Breast epithelium (tissue), 4 donors: ENCODE measurements around the gene FASN. TPM values are rescaled to one million over a fixed set of nuclear protein-coding genes. Genes with fewer than 3 reads are reported as not detected.
A peak's percentile ranks its signal among the peaks of the same experiment; 100 is the strongest.

ENCODE experiments used
- DNase-seq, 2 donors: peaks; one replicate each; pipeline ENCODE4 v3.0.0-alpha.2; 2019; ENCODE audit warnings: low spot score in 2 of 2
- H3K27ac ChIP-seq, 2 donors: fragments of 200-600 bp; sonication (generic) in 1 of 2; one replicate each; pipeline ENCODE4 v1.5.1; 2016 to 2019; ENCODE audit warnings: mild to moderate bottlenecking in 1 of 2
- H3K27me3 ChIP-seq, 2 donors: fragments of 200-600 bp; sonication (generic) in 1 of 2; one replicate each; pipeline versions ENCODE4 v1.5.1 to v1.6.0; 2017 to 2019; ENCODE audit warnings: control low read depth in 1 of 2, mild to moderate bottlenecking in 1 of 2
- H3K36me3 ChIP-seq: fragments of 200-600 bp; one replicate; pipeline ENCODE4 v1.5.1; 2019
- H3K4me1 ChIP-seq, 2 donors: fragments of 200-600 bp; sonication (generic); one replicate each; pipeline ENCODE4 v1.5.1; 2016 to 2019; ENCODE audit warnings: control low read depth in 1 of 2
- H3K4me3 ChIP-seq, 3 donors: fragments of 200-600 bp; sonication (generic); 1 replicate in 2 of 3; 2 replicates in 1 of 3; pipeline ENCODE4 v1.5.1; 2016 to 2019; ENCODE audit warnings: mild to moderate bottlenecking in 3 of 3, moderate library complexity in 2 of 3
- H3K9me3 ChIP-seq, 2 donors: fragments of 200-600 bp; sonication (generic) in 1 of 2; one replicate each; pipeline ENCODE4 v1.5.1; 2016 to 2019; ENCODE audit warnings: control low read depth in 1 of 2
- POLR2A ChIP-seq: fragments of 450-650 bp; IDR thresholded peaks from one replicate; pipeline ENCODE4 v1.6.1; 2016; ENCODE audit warnings: antibody characterized with exemption, mild to moderate bottlenecking, moderate library complexity
- POLR2AphosphoS5 ChIP-seq, 3 donors: sonication (generic); formaldehyde crosslinking; IDR thresholded peaks; one replicate each; pipeline ENCODE4 v1.6.1; 2017; ENCODE audit warnings: antibody characterized with exemption in 3 of 3
- intact Hi-C: fragments of 100-400 bp; cut with DNase I; formaldehyde crosslinking; loops from one replicate; pipeline ENCODE4 v1.15.1; 2023; ENCODE audit warnings: low total_unique reads
- total RNA-seq, 3 donors: library from RNA; depleted of rRNA; stranded (reverse); fragments of >200 nt; gene quantifications; one replicate each; pipeline ENCODE4 v1.1.0, GENCODE V29; 2016
- TF ChIP-seq, protein P1 (sequence below), 3 donors: fragments of 450-650 bp; IDR thresholded peaks; one replicate each; pipeline ENCODE4 v1.5.1; 2016 to 2017; ENCODE audit warnings: antibody characterized with exemption in 3 of 3, mild to moderate bottlenecking in 3 of 3, moderate library complexity in 3 of 3

Gene FASN
- total RNA-seq, 3 donors from 2014 or later = 95.4 to 590 (median 98.6) TPM

DNA sequence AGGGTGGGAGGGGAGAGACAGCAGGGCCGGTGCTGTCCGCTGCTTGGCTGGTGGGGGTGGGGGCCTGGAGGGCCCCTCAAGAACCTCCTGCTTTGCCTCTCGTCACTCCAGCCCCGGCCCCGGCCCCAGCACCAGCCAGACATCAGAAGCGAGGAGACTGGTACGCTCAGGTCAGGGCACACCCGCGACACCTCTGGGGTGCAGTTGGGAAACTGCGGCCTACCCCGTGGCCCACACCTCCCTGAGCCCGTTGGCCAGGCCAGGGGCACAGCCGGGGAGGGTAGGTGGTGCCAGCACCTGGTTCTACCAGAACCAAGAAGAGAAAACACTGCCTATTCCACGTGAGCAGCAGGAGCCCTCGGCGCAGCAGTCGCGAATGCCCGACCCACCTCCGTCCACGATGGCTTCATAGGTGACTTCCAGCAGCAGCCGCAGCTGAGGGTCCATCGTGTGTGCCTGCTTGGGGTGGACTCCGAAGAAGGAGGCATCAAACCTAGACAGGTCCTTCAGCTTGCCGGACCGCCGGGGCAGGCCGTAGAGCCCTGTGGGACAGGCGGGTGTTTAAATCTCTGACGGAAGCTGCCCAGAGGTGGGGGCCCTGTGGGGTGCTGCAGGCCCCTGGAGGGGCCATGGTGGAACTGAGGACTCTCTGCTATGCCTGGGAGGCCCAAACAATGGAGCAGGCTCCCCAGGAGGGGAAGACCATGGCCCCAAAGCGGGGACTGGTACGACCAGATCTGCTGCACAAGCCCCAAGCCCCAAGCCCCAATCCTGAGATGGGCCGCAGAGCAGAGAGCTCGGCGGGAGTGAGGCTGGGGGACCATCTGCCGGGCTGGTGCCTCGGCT is 2.9 kb downstream of the FASN start:
- peaks cover 6% of the 10 kb centered on the region for H3K36me3 ChIP-seq
- H3K4me3 ChIP-seq = peak overlapping the region in 2 of 3 donors; percentile 68 to 88
- no peak overlapping the region for H3K27ac ChIP-seq
- H3K4me1 ChIP-seq = peaks cover 16 to 22% of the 10 kb centered on the region in 2 donors
- no peak for DNase-seq
- no peak for TF ChIP-seq POLR2AphosphoS5 (IDR thresholded peaks at IDR 0.05)
- TF ChIP-seq POLR2A = no peak
- TF ChIP-seq, protein P1, sequence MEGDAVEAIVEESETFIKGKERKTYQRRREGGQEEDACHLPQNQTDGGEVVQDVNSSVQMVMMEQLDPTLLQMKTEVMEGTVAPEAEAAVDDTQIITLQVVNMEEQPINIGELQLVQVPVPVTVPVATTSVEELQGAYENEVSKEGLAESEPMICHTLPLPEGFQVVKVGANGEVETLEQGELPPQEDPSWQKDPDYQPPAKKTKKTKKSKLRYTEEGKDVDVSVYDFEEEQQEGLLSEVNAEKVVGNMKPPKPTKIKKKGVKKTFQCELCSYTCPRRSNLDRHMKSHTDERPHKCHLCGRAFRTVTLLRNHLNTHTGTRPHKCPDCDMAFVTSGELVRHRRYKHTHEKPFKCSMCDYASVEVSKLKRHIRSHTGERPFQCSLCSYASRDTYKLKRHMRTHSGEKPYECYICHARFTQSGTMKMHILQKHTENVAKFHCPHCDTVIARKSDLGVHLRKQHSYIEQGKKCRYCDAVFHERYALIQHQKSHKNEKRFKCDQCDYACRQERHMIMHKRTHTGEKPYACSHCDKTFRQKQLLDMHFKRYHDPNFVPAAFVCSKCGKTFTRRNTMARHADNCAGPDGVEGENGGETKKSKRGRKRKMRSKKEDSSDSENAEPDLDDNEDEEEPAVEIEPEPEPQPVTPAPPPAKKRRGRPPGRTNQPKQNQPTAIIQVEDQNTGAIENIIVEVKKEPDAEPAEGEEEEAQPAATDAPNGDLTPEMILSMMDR (IDR thresholded peaks at IDR 0.05) = no peak
- H3K27me3 ChIP-seq = no peaks in the 10 kb centered on the region
- H3K9me3 ChIP-seq = no peaks in the 10 kb centered on the region
- intact Hi-C loops = no loop called here

DNA sequence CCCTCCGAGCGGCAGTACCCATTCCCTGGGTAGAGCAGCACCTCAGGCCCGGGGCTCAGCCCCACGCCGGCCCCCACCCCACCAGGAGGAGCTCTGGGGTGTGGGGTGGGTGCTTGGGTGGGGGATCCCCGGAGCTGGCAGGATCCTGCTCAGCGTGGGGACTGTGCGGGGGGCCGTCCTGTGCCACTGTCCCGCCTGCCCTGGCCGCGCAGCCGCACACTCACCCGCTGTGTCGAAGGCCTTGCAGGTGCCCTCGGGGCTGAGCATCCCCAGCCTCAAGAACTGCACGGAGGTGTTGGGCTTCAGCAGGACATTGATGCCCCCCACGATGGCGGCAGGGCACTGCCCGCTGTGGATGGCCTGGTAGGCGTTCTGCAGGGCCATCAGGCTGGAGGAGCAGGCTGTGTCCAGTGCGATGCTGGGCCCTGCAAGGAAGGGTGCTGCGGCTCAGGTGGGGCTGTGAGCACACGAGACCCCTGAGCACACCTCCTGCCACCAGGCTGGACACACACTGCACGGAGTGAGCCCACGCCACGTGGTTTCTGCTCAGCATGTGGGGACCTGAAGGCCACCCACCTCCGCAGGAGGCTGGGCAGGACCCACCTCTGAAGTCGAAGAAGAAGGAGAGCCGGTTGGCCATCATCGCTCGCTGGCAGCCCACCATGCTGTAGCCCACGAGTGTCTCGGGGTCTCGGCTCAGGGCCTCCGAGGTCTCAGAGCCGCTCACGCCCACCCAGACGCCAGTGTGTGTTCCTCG is 4.9 kb downstream of the FASN start:
- DNase-seq = no peak
- Histone ChIP-seq H3K9me3 (no peaks in the 10 kb centered on the region), H3K4me3 (peak overlapping the region in 1 of 3 donors; percentile 8), H3K27me3 (no peaks in the 10 kb centered on the region), H3K27ac (no peak overlapping the region), H3K4me1 (peaks cover 8 to 11% of the 10 kb centered on the region in 2 donors), H3K36me3 (peaks cover 18% of the 10 kb centered on the region)
- intact Hi-C loops = no loop called here
- no peak for TF ChIP-seq POLR2A
- TF ChIP-seq, protein P1 (IDR thresholded peaks at IDR 0.05) = no peak
- no peak for TF ChIP-seq POLR2AphosphoS5 (IDR thresholded peaks at IDR 0.05)

DNA sequence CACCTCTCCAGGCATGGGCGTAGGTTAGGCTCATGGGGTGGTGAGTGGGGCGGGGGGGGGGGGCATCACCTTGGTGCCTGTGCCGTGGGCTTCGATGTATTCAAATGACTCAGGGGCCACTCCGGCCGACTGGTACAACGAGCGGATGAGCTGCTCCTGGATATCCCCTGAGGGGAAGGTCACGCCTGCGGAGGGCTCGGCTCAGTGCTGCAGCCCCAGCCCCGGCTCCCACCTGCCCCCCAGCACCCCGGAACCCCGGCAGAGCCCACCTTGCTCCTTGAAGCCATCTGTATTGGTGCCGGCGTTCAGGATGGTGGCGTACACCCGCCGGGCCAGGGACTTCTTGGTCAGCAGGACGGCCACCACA is 5.4 kb downstream of the FASN start:
- Histone ChIP-seq H3K36me3 (peaks cover 23% of the 10 kb centered on the region), H3K4me1 (peaks cover 8 to 11% of the 10 kb centered on the region in 2 donors), H3K27me3 (no peaks in the 10 kb centered on the region), H3K4me3 (peak overlapping the region in 1 of 3 donors; percentile 8), H3K27ac (no peak overlapping the region), H3K9me3 (no peaks in the 10 kb centered on the region)
- intact Hi-C loops = no loop called here
- TF ChIP-seq POLR2A (no peak), POLR2AphosphoS5 (IDR thresholded peaks at IDR 0.05) (no peak)
- TF ChIP-seq, protein P1 (IDR thresholded peaks at IDR 0.05) = no peak
- no peak for DNase-seq

DNA sequence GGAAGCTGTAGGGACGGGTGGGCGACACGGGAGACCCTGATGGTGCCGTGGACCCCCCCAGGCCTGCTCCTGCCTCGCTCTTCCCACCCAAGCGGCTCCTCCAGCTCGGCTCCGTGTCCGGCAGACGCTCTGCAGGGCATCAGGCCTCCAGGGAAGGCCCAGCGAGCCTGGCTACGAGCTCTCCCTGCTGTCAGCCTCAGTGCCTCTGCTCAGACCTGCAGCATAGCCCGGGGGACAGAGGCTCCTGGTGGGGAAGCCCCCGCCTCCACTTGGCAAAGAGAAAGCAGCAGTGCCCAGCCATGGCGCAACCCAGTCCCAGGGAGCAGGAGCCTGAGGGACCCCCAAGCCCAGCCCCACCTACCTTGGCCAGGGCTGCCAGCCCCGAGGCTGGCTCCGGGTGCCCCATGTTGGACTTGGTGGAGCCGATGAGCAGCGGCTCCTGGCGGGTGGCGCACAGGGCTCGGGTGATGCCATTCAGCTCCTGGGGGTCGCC is 5.9 kb downstream of the FASN start:
- intact Hi-C loops = no loop called here
- no peak for TF ChIP-seq POLR2AphosphoS5 (IDR thresholded peaks at IDR 0.05)
- TF ChIP-seq, protein P1 (IDR thresholded peaks at IDR 0.05) = no peak
- TF ChIP-seq POLR2A = no peak
- peaks cover 26% of the 10 kb centered on the region for H3K36me3 ChIP-seq
- DNase-seq = no peak
- no peak overlapping the region for H3K27ac ChIP-seq
- H3K4me3 ChIP-seq = no peak overlapping the region
- peaks cover 8 to 10% of the 10 kb centered on the region in 2 donors for H3K4me1 ChIP-seq
- H3K9me3 ChIP-seq = no peaks in the 10 kb centered on the region
- no peaks in the 10 kb centered on the region for H3K27me3 ChIP-seq
